NOMO-1 treated with dmso at 0.1 percent for 144 hours (cell line): ENCODE measurements around the gene TRMT13.
A peak's percentile ranks its signal among the peaks of the same experiment; 100 is the strongest.

ENCODE experiments used
- DNase-seq: peaks from one replicate; lab custom pipeline; 2025; ENCODE audit not compliant: unreplicated experiment; lab: John Stamatoyannopoulos, UW

TRMT13 gene

DNA sequence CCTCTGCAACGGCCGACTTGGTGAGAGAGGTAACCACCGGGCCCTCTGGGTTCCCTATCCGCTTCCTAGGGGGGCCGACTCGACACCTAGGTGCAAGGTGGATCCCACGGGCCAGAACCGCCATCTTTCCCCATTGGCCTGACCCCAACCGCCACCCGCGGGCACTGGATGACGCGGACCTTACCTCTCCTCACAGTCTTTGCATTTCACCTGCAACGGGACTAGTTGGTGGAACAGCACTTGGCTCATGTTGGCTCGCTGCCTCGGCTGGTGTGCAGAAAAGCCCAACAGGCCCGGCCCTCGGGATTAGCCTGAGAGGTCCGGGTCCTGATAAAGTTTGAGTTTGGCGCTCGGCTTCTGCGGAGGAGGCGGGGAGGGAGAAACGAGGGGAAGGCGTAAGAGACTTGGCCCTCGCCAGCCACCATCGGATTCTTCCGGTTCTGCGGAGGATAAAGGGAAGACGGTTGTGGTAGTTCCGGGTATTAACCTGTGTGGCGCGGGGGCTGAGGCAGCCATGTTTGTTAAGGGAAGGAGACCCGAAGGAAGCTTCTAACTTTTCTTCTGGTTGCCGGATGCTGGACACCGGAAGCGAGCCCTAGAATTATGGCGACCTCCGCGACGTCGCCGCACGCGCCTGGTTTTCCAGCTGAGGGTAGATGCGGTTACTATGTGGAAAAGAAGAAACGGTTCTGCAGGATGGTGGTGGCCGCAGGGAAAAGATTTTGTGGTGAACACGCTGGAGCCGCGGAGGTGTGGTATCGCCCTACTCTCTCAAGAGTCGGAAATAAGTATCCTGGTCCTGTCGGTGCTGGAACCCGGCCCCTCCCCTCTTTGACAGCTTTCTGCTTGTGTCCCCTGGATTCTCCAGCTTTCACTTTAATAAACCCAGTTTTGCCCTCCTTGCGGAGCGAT, at the start of gene TRMT13, which contains the start of gene SASS6:
Gene TRMT13 (plus strand): TSS at position 598 of the 912 bp plus-strand sequence. CDS start 6 bp downstream, at position 604.
Gene SASS6 (minus strand): TSS at position 365 of the 912 bp plus-strand sequence. CDS start 116 bp downstream, at position 249.
- DNase-seq: peak; percentile 99

DNA sequence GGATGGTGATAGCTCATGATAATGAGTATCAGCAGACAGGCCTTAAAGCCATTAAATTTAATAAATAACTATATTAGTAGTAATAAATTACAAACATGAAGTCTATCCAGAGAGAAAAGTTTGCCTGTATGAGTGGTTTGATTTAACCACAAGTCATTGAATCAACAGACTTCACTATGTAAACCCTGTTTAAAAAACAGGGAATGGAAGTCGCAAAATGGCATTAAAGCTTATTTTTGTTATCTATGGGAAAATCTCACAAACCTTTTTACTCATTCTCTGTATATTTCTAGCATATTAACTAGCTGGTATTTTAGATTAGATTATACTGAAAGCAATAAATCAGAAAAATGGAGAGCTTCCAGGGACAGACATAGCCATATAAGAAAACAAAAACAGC, 45.6 kb upstream of the TRMT13 start:
- no peak for DNase-seq

DNA sequence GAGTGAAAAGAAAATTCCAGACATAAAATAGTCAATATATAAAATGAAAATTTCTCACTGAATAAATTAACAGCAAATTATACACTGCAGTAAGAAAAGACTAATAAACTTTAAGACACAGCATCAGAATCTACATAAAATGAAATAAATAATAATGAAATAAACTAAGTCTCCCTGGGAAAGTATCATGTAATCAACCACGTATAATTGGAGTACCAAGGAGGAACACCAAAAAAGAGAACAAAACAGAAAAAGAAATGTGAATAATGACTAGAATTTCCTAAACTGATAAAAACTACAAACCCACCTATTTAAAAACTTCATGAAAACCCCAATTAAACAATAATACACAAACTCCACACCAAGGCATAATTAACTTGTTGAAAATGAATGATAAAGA, 43.9 kb upstream of the TRMT13 start:
- DNase-seq: no peak

DNA sequence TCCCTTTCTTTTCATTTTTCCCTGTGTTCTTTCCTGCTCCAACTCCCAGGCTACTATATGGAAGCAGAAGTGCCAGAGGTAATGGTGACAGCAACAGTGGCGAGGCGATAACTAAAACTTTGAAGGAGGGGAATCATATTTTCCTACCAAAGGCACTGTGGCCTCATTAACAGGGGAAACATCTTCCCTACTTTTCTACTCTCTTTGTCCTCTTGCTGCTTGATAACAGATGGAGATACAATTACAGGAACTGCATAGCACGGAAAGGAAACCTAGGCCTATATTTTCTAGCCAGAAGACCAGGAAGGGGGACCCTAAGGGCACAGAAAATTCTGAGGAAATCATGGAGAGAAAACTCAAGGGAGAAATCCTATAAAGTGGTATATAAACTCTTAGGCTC, 42.5 kb upstream of the TRMT13 start:
- no peak for DNase-seq

GRCh38 chr1:100100202-100100601, 32.8 kb upstream of the TRMT13 start:
- DNase-seq: no peak

GRCh38 chr1:100101564-100101963, 31.4 kb upstream of the TRMT13 start:
- DNase-seq: no peak

DNA sequence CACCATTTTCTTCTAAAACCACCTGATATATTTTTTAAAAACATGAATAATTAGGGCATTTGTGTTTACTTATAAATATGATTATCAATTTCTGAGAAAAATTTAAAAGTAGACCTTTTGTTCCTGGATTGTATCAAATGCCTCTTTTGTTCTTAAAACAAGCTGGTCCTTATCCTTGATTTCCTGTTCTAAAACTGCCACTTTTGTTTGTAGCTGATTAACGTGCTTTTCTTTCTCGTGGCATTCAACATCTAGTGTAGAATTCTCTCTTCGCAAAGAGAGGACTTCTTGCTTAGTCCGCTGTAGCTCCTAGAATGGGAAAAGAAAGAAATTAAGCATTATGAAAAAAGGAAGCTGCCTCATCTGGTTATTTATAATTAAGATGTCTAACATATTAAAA, 25.3 kb upstream of the TRMT13 start:
- DNase-seq: no peak

GRCh38 chr1:100109554-100110066, 23.4 kb upstream of the TRMT13 start:
- DNase-seq: no peak

GRCh38 chr1:100115524-100115923, 17.4 kb upstream of the TRMT13 start:
- no peak for DNase-seq

- DNase-seq: no peak
Observed at GRCh38 chr1:100122177-100122576, 10.8 kb upstream of the TRMT13 start.

- no peak for DNase-seq
Observed at GRCh38 chr1:100127226-100127625, 5.7 kb upstream of the TRMT13 start.

DNA sequence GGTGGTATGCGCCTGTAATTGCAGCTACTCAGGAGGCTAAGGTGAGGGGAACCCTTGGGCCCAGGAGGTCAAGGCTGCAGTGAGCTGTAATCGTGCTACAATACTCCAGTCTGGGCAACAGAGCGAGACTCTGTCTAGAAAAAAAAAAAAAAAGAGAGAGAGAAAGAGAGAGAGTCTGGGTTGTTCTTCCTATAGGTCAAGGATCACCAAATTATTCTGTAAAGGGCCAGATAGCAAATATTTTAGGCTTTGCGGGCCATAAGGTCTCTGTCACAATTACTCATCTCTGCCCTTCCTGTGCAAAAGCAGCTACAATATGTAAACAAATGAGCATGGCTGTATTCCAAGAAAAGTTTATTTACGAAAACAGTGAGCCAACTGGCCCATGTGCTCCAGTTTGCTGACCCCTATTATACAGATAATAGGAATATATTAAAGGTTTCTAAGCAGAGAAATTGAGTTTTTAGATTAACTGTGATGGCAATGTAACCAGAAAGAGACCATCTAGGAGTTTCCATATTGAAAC, 2.3 kb upstream of the TRMT13 start:
- DNase-seq: no peak

- DNase-seq: no peak
Observed at GRCh38 chr1:100131623-100132022, 1.3 kb upstream of the TRMT13 start.

GRCh38 chr1:100134872-100135271, 1.9 kb downstream of the TRMT13 start:
- no peak for DNase-seq

DNA sequence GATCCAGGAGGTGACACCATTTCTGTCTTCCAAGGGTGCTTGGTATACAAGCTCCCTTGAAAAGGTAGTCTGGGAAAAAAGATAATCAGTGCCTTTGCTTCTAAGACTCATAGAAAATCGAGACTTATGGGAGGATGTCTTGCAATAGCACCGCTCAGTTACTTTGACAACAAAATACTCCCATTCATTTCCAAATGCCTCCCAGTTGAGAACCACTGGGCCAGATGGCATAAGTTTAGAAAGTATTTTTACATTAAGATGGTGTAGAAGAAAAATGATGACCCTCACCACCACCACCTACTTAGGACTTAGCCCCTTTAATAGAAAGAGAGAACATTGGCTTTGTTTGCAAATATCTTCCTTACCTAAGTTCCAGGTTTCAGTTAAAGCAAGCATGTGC, 4.6 kb downstream of the TRMT13 start:
- DNase-seq: no peak

DNA sequence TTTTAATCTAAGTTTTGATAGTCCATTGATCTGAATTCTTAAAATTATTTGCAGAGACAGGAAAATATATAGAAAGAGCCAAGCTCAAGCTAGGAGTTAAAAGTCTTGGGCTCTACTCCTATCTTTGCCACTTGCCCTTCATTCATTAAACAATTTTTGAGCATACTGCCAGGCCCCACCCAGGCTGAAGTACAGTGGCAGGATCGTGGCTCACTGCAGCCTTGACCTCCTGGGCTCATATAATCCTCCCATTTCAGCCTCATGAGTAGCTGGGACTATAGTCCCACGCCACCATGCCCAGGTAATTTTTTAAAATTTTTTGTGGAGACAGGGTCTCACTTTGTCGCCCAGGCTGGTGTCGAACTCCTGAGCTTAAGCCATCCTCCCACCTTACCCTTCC, 8.2 kb downstream of the TRMT13 start:
- DNase-seq: no peak

- DNase-seq: no peak
Observed at GRCh38 chr1:100142343-100142742, 9.4 kb downstream of the TRMT13 start.

DNA sequence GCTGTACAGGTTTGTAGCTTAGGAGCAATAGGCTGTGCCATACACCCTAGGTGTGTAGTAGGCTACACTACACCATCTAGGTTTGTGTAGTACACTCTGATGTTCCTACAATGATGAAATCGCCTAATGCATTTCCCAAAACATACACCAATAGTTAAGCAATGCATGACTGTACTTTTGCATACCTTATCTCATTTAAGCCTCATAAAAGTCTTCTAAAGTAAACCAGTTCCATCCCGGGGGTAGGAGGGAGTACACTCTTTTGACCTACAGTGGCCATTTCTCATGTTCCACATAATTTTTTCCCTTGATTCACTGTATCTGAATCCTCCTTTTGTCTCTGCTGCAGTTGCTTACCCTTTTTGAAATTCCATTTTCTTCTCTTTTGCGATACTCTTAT, 12.2 kb downstream of the TRMT13 start:
- no peak for DNase-seq

DNA sequence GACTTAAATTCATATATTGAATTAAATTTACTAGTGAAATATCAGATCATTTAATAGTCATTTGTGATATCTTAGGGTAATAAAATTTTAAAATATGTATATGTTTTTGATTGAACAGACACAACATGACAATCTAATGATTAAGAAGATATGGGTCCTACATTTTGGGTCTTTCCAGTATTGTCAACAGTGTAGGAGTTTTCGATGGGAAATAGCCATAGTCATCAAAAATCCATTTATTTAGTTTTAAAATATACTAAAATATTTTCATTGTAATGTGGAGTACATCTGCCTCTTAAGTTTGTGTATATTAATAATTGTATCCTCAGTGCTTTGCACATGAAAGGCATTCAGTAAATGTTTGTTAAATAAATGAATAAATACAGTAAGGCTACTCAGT, 14.0 kb downstream of the TRMT13 start:
- no peak for DNase-seq

- no peak for DNase-seq
Observed at GRCh38 chr1:100147875-100148274, 14.9 kb downstream of the TRMT13 start.

DNA sequence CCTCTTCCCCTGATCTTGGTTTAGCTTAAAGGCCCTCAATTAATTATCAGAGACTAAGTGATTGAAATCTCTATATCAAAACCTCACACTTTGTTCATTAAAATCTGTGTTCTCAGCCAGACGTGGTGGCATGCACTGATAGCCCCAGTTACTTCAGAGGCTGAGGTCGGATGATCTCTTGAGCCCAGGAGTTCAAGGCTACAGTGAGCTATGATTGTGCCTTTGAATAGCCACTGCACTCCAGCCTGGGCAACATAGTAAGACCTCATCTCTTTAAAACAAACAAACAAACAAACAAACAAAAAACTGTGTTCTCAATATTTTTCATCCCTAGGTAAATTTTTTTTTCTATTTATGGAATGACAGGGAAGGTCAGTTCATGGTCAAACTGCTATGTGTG, 18.7 kb downstream of the TRMT13 start:
- DNase-seq: no peak

DNA sequence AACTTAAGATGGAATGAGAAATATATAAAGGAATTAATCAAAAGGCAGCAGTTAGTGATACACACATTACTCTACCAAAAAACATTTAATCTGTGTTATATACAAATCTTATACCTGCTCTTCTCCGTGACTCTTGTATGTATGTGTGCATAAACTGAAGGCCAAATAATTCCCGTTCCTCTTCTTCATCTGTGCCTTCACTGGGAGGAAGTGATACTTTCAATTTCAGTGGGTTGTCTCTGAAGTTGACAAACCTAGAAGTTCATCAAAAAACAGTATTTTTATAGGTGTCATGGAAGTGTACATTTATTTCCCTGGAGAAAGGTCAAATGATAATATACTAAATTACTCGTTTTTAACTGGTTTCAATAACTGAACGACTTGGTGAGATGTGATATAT, 19.3 kb downstream of the TRMT13 start:
- DNase-seq: peak; percentile 9
